ENCODE results near the gene SERP2. TPM values are rescaled to one million over a fixed set of nuclear protein-coding genes. Genes with fewer than 3 reads are reported as not detected.
"Not testable (repeated sequence)": the region's sequence is repeated elsewhere in the genome, so short reads cannot be mapped to it uniquely, and the experiment has no call there.

SERP2 gene
- total RNA-seq (2022) (not detected in 2 replicates), Bru-seq, nascent RNA (not detected), BruChase-seq, experiment 1, labeled RNA remaining after a 6-hour chase (percentile 7 among the genes with signal in this experiment), BruChase-seq, experiment 2, labeled RNA remaining after a 2-hour chase (not detected)
- long read RNA-seq, partial matches to known transcripts = 0 of 1 reads
- long read RNA-seq, other reads (novel, unspliced or antisense) = 0 of 1 reads

GRCh38 chr13:44373601-44374347 is at the start of gene SERP2:
Gene SERP2 (plus strand): TSS chr13:44373824. CDS start chr13:44374026, 202 bp downstream.
- intact Hi-C loops (cut with micrococcal nuclease; ENCODE audit: unreplicated experiment) = loop anchor here (10.0 kb wide), 1 partner anchor 139 kb away; no protein-coding TSS in a partner anchor
- TF ChIP-seq CTCF (IDR thresholded peaks at IDR 0.05; ENCODE audit: unreplicated experiment) = no peak
- DNase-seq = no peak
- Mint-ChIP-seq H3K36me3 (ENCODE audit: insufficient read depth, unreplicated experiment) (no peaks in the 10 kb centered on the region), H3K4me3 (ENCODE audit: low read depth, unreplicated experiment) (peak within 1 kb of the TSS; percentile 30), H3K9me3 (ENCODE audit: low read depth, unreplicated experiment) (no peaks in the 10 kb centered on the region), H3K27me3 (ENCODE audit: unreplicated experiment) (peaks cover 12% of the 10 kb centered on the region), H3K27ac (ENCODE audit: unreplicated experiment) (peak within 1 kb of the TSS; percentile 43), H3K4me1 (ENCODE audit: low read depth, unreplicated experiment) (peaks cover 23% of the 10 kb centered on the region)
- CTCF ChIA-PET = no interaction called here
- no TSS peak for BruUV-seq (replicated peaks)

- DNase-seq = no peak
- Mint-ChIP-seq H3K36me3 (ENCODE audit: insufficient read depth, unreplicated experiment) (no peaks in the 10 kb centered on the region), H3K4me1 (ENCODE audit: low read depth, unreplicated experiment) (peaks cover 7% of the 10 kb centered on the region), H3K4me3 (ENCODE audit: low read depth, unreplicated experiment) (no peak overlapping the region), H3K9me3 (ENCODE audit: low read depth, unreplicated experiment) (peaks cover 5% of the 10 kb centered on the region), H3K27me3 (ENCODE audit: unreplicated experiment) (no peaks in the 10 kb centered on the region), H3K27ac (ENCODE audit: unreplicated experiment) (no peak overlapping the region)
- BruUV-seq (replicated peaks) = no TSS peak
- CTCF ChIA-PET = no interaction called here
- no peak for TF ChIP-seq CTCF (IDR thresholded peaks at IDR 0.05; ENCODE audit: unreplicated experiment)
- intact Hi-C loops (cut with micrococcal nuclease; ENCODE audit: unreplicated experiment) = no loop called here
Measured at GRCh38 chr13:44326961-44327360, 46.7 kb upstream of the SERP2 start.

- CTCF ChIA-PET = interaction anchor here (0.7 kb wide), 1 partner anchor 74 kb away, joined by 3 read pairs; no protein-coding TSS in a partner anchor
- BruUV-seq (replicated peaks); H3K4me3 Mint-ChIP-seq (ENCODE audit: low read depth, unreplicated experiment); intact Hi-C loops (cut with micrococcal nuclease; ENCODE audit: unreplicated experiment); DNase-seq; H3K27ac Mint-ChIP-seq (ENCODE audit: unreplicated experiment); H3K9me3 Mint-ChIP-seq (ENCODE audit: low read depth, unreplicated experiment); H3K27me3 Mint-ChIP-seq (ENCODE audit: unreplicated experiment); H3K4me1 Mint-ChIP-seq (ENCODE audit: low read depth, unreplicated experiment); H3K36me3 Mint-ChIP-seq (ENCODE audit: insufficient read depth, unreplicated experiment): not testable (repeated sequence)
Measured at GRCh38 chr13:44329041-44329440, 44.6 kb upstream of the SERP2 start.

GRCh38 chr13:44329909-44330545 is 43.6 kb upstream of the SERP2 start:
- H3K4me3 Mint-ChIP-seq (ENCODE audit: low read depth, unreplicated experiment) = no peak overlapping the region
- no peaks in the 10 kb centered on the region for H3K36me3 Mint-ChIP-seq (ENCODE audit: insufficient read depth, unreplicated experiment)
- BruUV-seq (replicated peaks) = no TSS peak
- intact Hi-C loops (cut with micrococcal nuclease; ENCODE audit: unreplicated experiment) = no loop called here
- peaks cover 5% of the 10 kb centered on the region for H3K9me3 Mint-ChIP-seq (ENCODE audit: low read depth, unreplicated experiment)
- no peak for TF ChIP-seq CTCF (IDR thresholded peaks at IDR 0.05; ENCODE audit: unreplicated experiment)
- H3K27me3 Mint-ChIP-seq (ENCODE audit: unreplicated experiment) = no peaks in the 10 kb centered on the region
- DNase-seq = no peak
- H3K27ac Mint-ChIP-seq (ENCODE audit: unreplicated experiment) = no peak overlapping the region
- CTCF ChIA-PET = no interaction called here
- H3K4me1 Mint-ChIP-seq (ENCODE audit: low read depth, unreplicated experiment) = no peaks in the 10 kb centered on the region
